ENCODE measurements around the gene MYO16.
A peak's percentile ranks its signal among the peaks of the same experiment; 100 is the strongest.
"Not testable (repeated sequence)": the region's sequence is repeated elsewhere in the genome, so short reads cannot be mapped to it uniquely, and the experiment has no call there.

The MYO16 gene

GRCh38 chr13:108903613-108904012 is 274.2 kb downstream of the MYO16 start:
- DNase-seq, result no peak

GRCh38 chr13:108911807-108912206 is 282.4 kb downstream of the MYO16 start:
- DNase-seq, result no peak

- not testable (repeated sequence) for DNase-seq
These were observed 284.3 kb downstream of the MYO16 start for GRCh38 chr13:108913731-108914130.

- DNase-seq, result no peak
These were observed 285.8 kb downstream of the MYO16 start for GRCh38 chr13:108915095-108915633.

GRCh38 chr13:108915634-108916512 is 286.5 kb downstream of the MYO16 start:
- DNase-seq, result peak; percentile 82

- no peak for DNase-seq
These were observed 288.2 kb downstream of the MYO16 start for GRCh38 chr13:108917581-108917980.

GRCh38 chr13:108919036-108919907 is 289.9 kb downstream of the MYO16 start:
- DNase-seq, result no peak

GRCh38 chr13:108920137-108920536 is 290.7 kb downstream of the MYO16 start:
- no peak for DNase-seq

- DNase-seq, result no peak
These were observed 291.8 kb downstream of the MYO16 start for GRCh38 chr13:108921238-108921637.

- no peak for DNase-seq
These were observed 292.7 kb downstream of the MYO16 start for GRCh38 chr13:108922108-108922507.

GRCh38 chr13:108923386-108924047 is 294.1 kb downstream of the MYO16 start:
- DNase-seq, result no peak

- DNase-seq, result no peak
These were observed 294.7 kb downstream of the MYO16 start for GRCh38 chr13:108924134-108924533.

GRCh38 chr13:108924541-108924940 is 295.1 kb downstream of the MYO16 start:
- DNase-seq, result no peak

GRCh38 chr13:108925070-108925469 is 295.7 kb downstream of the MYO16 start:
- no peak for DNase-seq

GRCh38 chr13:108926862-108927261 is 297.5 kb downstream of the MYO16 start:
- no peak for DNase-seq

- no peak for DNase-seq
These were observed 298.2 kb downstream of the MYO16 start for GRCh38 chr13:108927615-108928014.

GRCh38 chr13:108929532-108930206 is 300.3 kb downstream of the MYO16 start:
- no peak for DNase-seq

- no peak for DNase-seq
These were observed 302.8 kb downstream of the MYO16 start for GRCh38 chr13:108932196-108932595.

GRCh38 chr13:108933061-108933460 is 303.6 kb downstream of the MYO16 start:
- no peak for DNase-seq

GRCh38 chr13:108938155-108938554 is 308.7 kb downstream of the MYO16 start:
- DNase-seq, result no peak

GRCh38 chr13:108940121-108940520 is 310.7 kb downstream of the MYO16 start:
- DNase-seq, result no peak

- no peak for DNase-seq
These were observed 314.4 kb downstream of the MYO16 start for GRCh38 chr13:108943842-108944241.
